OCI-LY7 (cell line): ENCODE results near the gene OR10A4. TPM values are rescaled to one million over a fixed set of nuclear protein-coding genes. Genes with fewer than 3 reads are reported as not detected.

ENCODE experiments used
- BruUV-seq: library from RNA; stranded (reverse); fragments of 400-500 nt; replicated peaks from 2 replicates; lab custom pipeline; 2021; lab: Mats Ljungman, UMichigan
- CTCF ChIA-PET: fragments of 300-600 bp; sonication (Branson Sonifier 250); formaldehyde crosslinking; loops from one replicate; lab custom pipeline; 2022; ENCODE audit warnings: antibody characterized with exemption; ENCODE audit not compliant: unreplicated experiment; lab: Charles Lee
- POLR2A ChIA-PET: fragments of 300-600 bp; sonication (Branson Sonifier 250); formaldehyde crosslinking; loops from one replicate; lab custom pipeline; 2022; ENCODE audit warnings: antibody characterized with exemption; lab: Charles Lee
- DNase-seq: peaks from one replicate; pipeline ENCODE4 v3.0.0-alpha.2; 2015; ENCODE audit warnings: low spot score
- H2AFZ ChIP-seq: fragments of 200-600 bp; sonication (generic), shearing (Covaris generic); 2 replicates; pipeline ENCODE4 v1.6.1; 2014; ENCODE audit warnings: mild to moderate bottlenecking, antibody characterized with exemption, low read length, moderate library complexity
- H3K27ac ChIP-seq: fragments of 200-600 bp; sonication (generic); 2 replicates; pipeline ENCODE4 v1.5.1; 2014; ENCODE audit warnings: mixed run types, low read depth, mild to moderate bottlenecking, moderate library complexity, low read length, inconsistent platforms; ENCODE audit not compliant: poor library complexity, severe bottlenecking
- H3K36me3 ChIP-seq: fragments of 200-600 bp; sonication (generic); 2 replicates; pipeline ENCODE4 v1.6.1; 2014; ENCODE audit warnings: mild to moderate bottlenecking, antibody characterized with exemption, low read length, moderate library complexity, mixed read lengths; ENCODE audit not compliant: insufficient read depth
- H3K4me1 ChIP-seq: fragments of 200-600 bp; sonication (generic); 2 replicates; pipeline ENCODE4 v1.5.1; 2014; ENCODE audit warnings: mild to moderate bottlenecking, low read length; ENCODE audit not compliant: insufficient read depth, poor library complexity, severe bottlenecking
- H3K4me2 ChIP-seq: fragments of 200-600 bp; sonication (generic); 2 replicates; pipeline ENCODE4 v1.6.1; 2014; ENCODE audit warnings: mild to moderate bottlenecking, low read length
- H3K4me3 ChIP-seq: fragments of 200-600 bp; sonication (generic); 2 replicates; pipeline ENCODE4 v1.5.1; 2014; ENCODE audit warnings: mild to moderate bottlenecking, low read depth, low read length; ENCODE audit not compliant: poor library complexity, severe bottlenecking
- H3K79me2 ChIP-seq: fragments of 200-600 bp; sonication (generic); 2 replicates; pipeline ENCODE4 v1.6.1; 2016; ENCODE audit warnings: low read depth, mild to moderate bottlenecking, low read length, moderate library complexity, mixed read lengths; ENCODE audit not compliant: insufficient read depth
- H3K9me2 ChIP-seq: fragments of 200-600 bp; sonication (generic); 2 replicates; pipeline ENCODE4 v1.6.1; 2016; ENCODE audit warnings: mild to moderate bottlenecking, low read length, mixed read lengths; ENCODE audit not compliant: insufficient read depth
- H3K9me3 ChIP-seq: fragments of 200-600 bp; sonication (generic); 2 replicates; pipeline ENCODE4 v1.6.1; 2014; ENCODE audit warnings: mild to moderate bottlenecking, mixed run types, low read length, mixed read lengths
- H4K20me1 ChIP-seq: fragments of 200-600 bp; sonication (generic); 2 replicates; pipeline ENCODE4 v1.6.1; 2014; ENCODE audit warnings: mild to moderate bottlenecking, antibody characterized with exemption, low read length, moderate library complexity, mixed read lengths; ENCODE audit not compliant: insufficient read depth
- CTCF ChIP-seq: fragments of 200-600 bp; sonication (generic); conservative IDR thresholded peaks from 2 replicates; pipeline ENCODE4 v1.5.1; 2014; ENCODE audit warnings: mild to moderate bottlenecking, antibody characterized with exemption, low read length, moderate library complexity, mixed read lengths
- EZH2phosphoT487 ChIP-seq: fragments of 200-600 bp; sonication (generic); IDR thresholded peaks from 2 replicates; pipeline ENCODE4 v1.6.1; 2018; ENCODE audit warnings: low read depth, borderline replicate concordance, mild to moderate bottlenecking, mixed run types, antibody characterized with exemption, low read length, moderate library complexity, mixed read lengths
- intact Hi-C: fragments of 100-400 bp; cut with micrococcal nuclease; formaldehyde crosslinking; loops from one replicate; pipeline ENCODE4 v1.10.0; 2022; ENCODE audit not compliant: unreplicated experiment
- total RNA-seq, 2 experiments: library from RNA; depleted of rRNA in 1 of 2; stranded (reverse); fragments of >200 nt in 1 of 2; shearing (Covaris generic) in 1 of 2; gene quantifications; 2 replicates each; pipeline ENCODE4 v1.2.3, GENCODE V29; 2014 to 2022

Gene OR10A4
- total RNA-seq, 2 experiments from 2014 or later: not detected

GRCh38 chr11:6926208-6927029 lies 50.0 kb downstream of the OR10A4 start, which contains the start of gene ZNF215:
ZNF215 (plus strand) TSS chr11:6926426; CDS start chr11:6932273, 5,847 bp downstream.
- Histone ChIP-seq H3K27ac (peak within 1 kb of the TSS; percentile 95), H2AFZ (peak within 1 kb of the TSS; percentile 81), H3K4me1 (peaks cover 37% of the 10 kb centered on the region), H4K20me1 (no peaks in the 10 kb centered on the region), H3K9me3 (no peaks in the 10 kb centered on the region), H3K9me2 (no peaks in the 10 kb centered on the region), H3K4me2 (peak within 1 kb of the TSS; percentile 90), H3K4me3 (peak within 1 kb of the TSS; percentile 95), H3K79me2 (peaks cover 41% of the 10 kb centered on the region), H3K36me3 (peaks cover 46% of the 10 kb centered on the region)
- DNase-seq: peak; percentile 94
- no TSS peak for BruUV-seq
- ChIA-PET POLR2A (interaction anchor here (0.6 to 5.3 kb wide), 9 partner anchors 11 to 545 kb away, joined by 3 to 43 read pairs (median 5); partner anchors contain the start of gene SMPD1), CTCF (interaction anchor here (0.6 to 1.0 kb wide), 4 partner anchors 8 to 1355 kb away, joined by 3 to 4 read pairs (median 3); no protein-coding TSS in a partner anchor)
- intact Hi-C loops: loop anchor here (1.0 to 10.0 kb wide), 5 partner anchors 244 to 692 kb away; partner anchors contain the start of genes CNGA4, FHIP1B, ILK and MRPL17
- TF ChIP-seq EZH2phosphoT487: no peak
- no peak for TF ChIP-seq CTCF

GRCh38 chr11:6927030-6927617 lies 50.7 kb downstream of the OR10A4 start:
- Histone ChIP-seq H3K4me2 (peak overlapping the region; percentile 90), H3K4me3 (peak overlapping the region; percentile 95), H3K9me2 (no peaks in the 10 kb centered on the region), H3K4me1 (peaks cover 44% of the 10 kb centered on the region), H3K36me3 (peaks cover 53% of the 10 kb centered on the region), H3K9me3 (no peaks in the 10 kb centered on the region; the same call in 1 of the 2 replicates), H2AFZ (peak overlapping the region; percentile 81; the same call in 1 of the 2 replicates), H4K20me1 (no peaks in the 10 kb centered on the region), H3K27ac (peak overlapping the region; percentile 95), H3K79me2 (peaks cover 48% of the 10 kb centered on the region)
- ChIA-PET POLR2A (interaction anchor here (0.6 to 5.3 kb wide), 10 partner anchors 10 to 597 kb away, joined by 3 to 43 read pairs (median 4); no protein-coding TSS in a partner anchor), CTCF (interaction anchor here (0.6 kb wide), 1 partner anchor 1356 kb away, joined by 4 read pairs; no protein-coding TSS in a partner anchor)
- intact Hi-C loops: loop anchor here (1.0 to 10.0 kb wide), 5 partner anchors 244 to 692 kb away; partner anchors contain the start of genes CNGA4, FHIP1B, ILK and MRPL17
- BruUV-seq: no TSS peak
- DNase-seq: peak; percentile 94
- TF ChIP-seq CTCF: no peak
- no peak for TF ChIP-seq EZH2phosphoT487

Other genes with a start within 250 kb of the OR10A4 start
- gene DCHS1, start 220.8 kb upstream of the OR10A4 start, total RNA-seq (2014; rRNA removed; shearing (Covaris generic)): 0.67 and 1.1 TPM in 2 replicates
- gene DCHS1, start 220.8 kb upstream of the OR10A4 start, total RNA-seq (2022): 0.53 and 0.67 TPM in 2 replicates
- 46.8 and 59.7 TPM in 2 replicates for gene MRPL17, start 193.3 kb upstream of the OR10A4 start, total RNA-seq (2014; rRNA removed; shearing (Covaris generic))
- 43.0 and 44.0 TPM in 2 replicates for gene MRPL17, start 193.3 kb upstream of the OR10A4 start, total RNA-seq (2022)
- 0.82 and 2.5 TPM in 2 replicates for gene OR2AG2, start 104.6 kb upstream of the OR10A4 start, total RNA-seq (2014; rRNA removed; shearing (Covaris generic))
- gene OR2AG2, start 104.6 kb upstream of the OR10A4 start, total RNA-seq (2022): 1.7 and 1.9 TPM in 2 replicates
- not detected in 2 replicates for gene OR2AG1, start 93.6 kb upstream of the OR10A4 start, total RNA-seq (2014; rRNA removed; shearing (Covaris generic))
- gene OR2AG1, start 93.6 kb upstream of the OR10A4 start, total RNA-seq (2022): not detected in 2 replicates
- gene OR6A2, start 76.9 kb upstream of the OR10A4 start, total RNA-seq (2014; rRNA removed; shearing (Covaris generic)): 0.95 and 2.2 TPM in 2 replicates
- gene OR6A2, start 76.9 kb upstream of the OR10A4 start, total RNA-seq (2022): 2.2 and 2.4 TPM in 2 replicates
- gene OR10A5, start 30.9 kb upstream of the OR10A4 start, total RNA-seq (2014; rRNA removed; shearing (Covaris generic)): not detected in 2 replicates
- gene OR10A5, start 30.9 kb upstream of the OR10A4 start, total RNA-seq (2022): not detected in 2 replicates
- gene OR10A2, start 13.6 kb upstream of the OR10A4 start, total RNA-seq (2014; rRNA removed; shearing (Covaris generic)): not detected in 2 replicates
- gene OR10A2, start 13.6 kb upstream of the OR10A4 start, total RNA-seq (2022): not detected in 2 replicates
- gene OR2D2, start 15.9 kb downstream of the OR10A4 start, total RNA-seq (2014; rRNA removed; shearing (Covaris generic)): 1.3 and 1.4 TPM in 2 replicates
- gene OR2D2, start 15.9 kb downstream of the OR10A4 start, total RNA-seq (2022): 3.2 and 3.3 TPM in 2 replicates
- not detected in 2 replicates for gene OR2D3, start 44.4 kb downstream of the OR10A4 start, total RNA-seq (2014; rRNA removed; shearing (Covaris generic))
- gene OR2D3, start 44.4 kb downstream of the OR10A4 start, total RNA-seq (2022): not detected in 2 replicates
- gene ZNF215, start 49.8 kb downstream of the OR10A4 start, total RNA-seq (2014; rRNA removed; shearing (Covaris generic)): 59.8 and 67.2 TPM in 2 replicates
- gene ZNF215, start 49.8 kb downstream of the OR10A4 start, total RNA-seq (2022): 61.0 and 63.0 TPM in 2 replicates
- gene ZNF214, start 143.7 kb downstream of the OR10A4 start, total RNA-seq (2014; rRNA removed; shearing (Covaris generic)): not detected in 2 replicates
- not detected in 2 replicates for gene ZNF214, start 143.7 kb downstream of the OR10A4 start, total RNA-seq (2022)
- gene NLRP14, start 143.9 kb downstream of the OR10A4 start, total RNA-seq (2014; rRNA removed; shearing (Covaris generic)): 3.8 and 6.4 TPM in 2 replicates
- 6.2 and 6.4 TPM in 2 replicates for gene NLRP14, start 143.9 kb downstream of the OR10A4 start, total RNA-seq (2022)
- gene RBMXL2, start 212.4 kb downstream of the OR10A4 start, total RNA-seq (2014; rRNA removed; shearing (Covaris generic)): 2.3 TPM in 2 replicates
- 2.7 and 2.9 TPM in 2 replicates for gene RBMXL2, start 212.4 kb downstream of the OR10A4 start, total RNA-seq (2022)